GM12801 (cell line): ENCODE measurements around the gene EXOC2.

Experiments used
- CTCF ChIP-seq: IDR thresholded peaks from one replicate; pipeline ENCODE4 v1.5.1; 2011; ENCODE audit warnings: control low read depth; ENCODE audit not compliant: insufficient read length; ENCODE audit errors: extremely low read depth

EXOC2 gene

GRCh38 chr6:551829-552350 lies 141.0 kb downstream of the EXOC2 start:
- no peak for TF ChIP-seq CTCF

- TF ChIP-seq CTCF = no peak
Observed at GRCh38 chr6:551405-551804, 141.5 kb downstream of the EXOC2 start.

- TF ChIP-seq CTCF = no peak
Observed at GRCh38 chr6:549906-550305, 143.0 kb downstream of the EXOC2 start.

GRCh38 chr6:548517-548916 lies 144.4 kb downstream of the EXOC2 start:
- TF ChIP-seq CTCF = no peak

DNA sequence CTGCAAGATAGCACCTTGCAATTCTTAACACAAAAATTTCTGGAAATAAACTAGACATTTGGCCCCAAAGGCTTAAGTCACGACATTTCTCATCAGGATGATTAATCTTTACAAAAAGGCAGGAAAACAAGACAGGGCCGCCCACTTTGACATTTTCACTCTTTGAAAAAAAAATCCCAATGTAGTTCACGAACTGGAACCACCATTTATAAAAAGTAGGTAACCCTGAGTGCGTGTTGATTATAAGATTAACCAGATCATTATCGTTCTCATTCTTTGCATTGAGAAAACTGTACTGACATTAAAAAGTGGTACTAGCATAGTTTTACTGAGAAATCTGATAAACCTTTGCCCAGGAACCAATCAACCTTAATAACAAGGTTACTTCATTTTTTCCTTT lies 144.8 kb downstream of the EXOC2 start:
- no peak for TF ChIP-seq CTCF

DNA sequence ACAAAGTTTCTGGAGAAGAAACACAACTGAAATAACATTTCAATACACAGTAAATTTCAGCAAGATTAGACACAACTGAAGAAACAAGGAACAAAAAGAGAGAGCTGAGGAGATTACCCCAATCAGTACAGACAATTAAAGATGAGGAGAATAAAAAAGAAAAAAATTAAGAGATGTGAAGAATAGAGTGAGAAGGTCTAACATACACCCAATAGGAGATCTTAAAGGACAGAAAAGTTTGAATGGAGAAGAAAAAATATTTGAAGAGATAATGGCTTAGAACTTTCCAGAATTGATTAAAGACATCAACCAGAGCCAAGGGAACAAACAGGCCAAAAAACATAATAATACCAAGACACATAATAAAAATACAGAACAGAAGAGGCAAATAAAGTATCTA lies 152.4 kb downstream of the EXOC2 start:
- no peak for TF ChIP-seq CTCF

DNA sequence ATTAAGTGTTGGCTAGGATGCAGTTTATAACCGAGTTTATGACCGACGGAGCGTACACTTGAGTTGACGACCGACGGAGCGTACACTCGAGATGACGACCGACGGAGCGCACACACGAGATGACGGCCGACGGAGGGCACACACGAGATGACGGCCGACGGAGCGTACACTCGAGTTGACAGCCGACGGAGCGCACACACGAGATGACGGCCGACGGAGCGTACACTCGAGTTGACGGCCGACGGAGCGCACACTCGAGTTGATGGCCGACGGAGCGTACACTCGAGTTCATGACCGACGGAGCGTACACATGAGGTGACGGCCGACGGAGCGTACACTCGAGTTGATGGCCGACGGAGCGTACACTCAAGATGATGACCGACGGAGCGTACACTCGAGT lies 155.8 kb downstream of the EXOC2 start:
- no peak for TF ChIP-seq CTCF

DNA sequence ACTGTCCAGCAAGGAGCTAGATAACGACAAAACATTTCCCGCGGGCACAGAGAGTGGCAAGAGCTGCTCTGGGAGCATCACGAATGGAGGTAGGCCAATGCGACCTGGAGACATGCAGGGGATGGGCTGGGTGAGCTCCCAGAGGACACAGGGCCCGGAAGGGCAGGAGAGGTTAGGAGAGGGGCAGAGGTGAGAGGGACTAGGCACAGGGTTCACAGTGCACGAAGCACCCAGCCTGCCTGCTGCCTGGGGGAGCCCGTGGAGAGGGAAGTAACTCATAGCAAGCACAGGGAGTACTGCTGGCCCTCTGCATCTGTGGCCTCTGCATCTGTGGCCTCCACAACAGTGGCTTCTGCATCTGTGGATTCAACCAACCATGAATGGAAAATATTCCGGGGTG lies 162.5 kb downstream of the EXOC2 start:
- no peak for TF ChIP-seq CTCF
